ENCODE data around the gene ARL16. TPM values are rescaled to one million over a fixed set of nuclear protein-coding genes. Genes with fewer than 3 reads are reported as not detected.

The ARL16 gene
- total RNA-seq, 1 experiment from 2014 or later: 52.7 TPM

DNA sequence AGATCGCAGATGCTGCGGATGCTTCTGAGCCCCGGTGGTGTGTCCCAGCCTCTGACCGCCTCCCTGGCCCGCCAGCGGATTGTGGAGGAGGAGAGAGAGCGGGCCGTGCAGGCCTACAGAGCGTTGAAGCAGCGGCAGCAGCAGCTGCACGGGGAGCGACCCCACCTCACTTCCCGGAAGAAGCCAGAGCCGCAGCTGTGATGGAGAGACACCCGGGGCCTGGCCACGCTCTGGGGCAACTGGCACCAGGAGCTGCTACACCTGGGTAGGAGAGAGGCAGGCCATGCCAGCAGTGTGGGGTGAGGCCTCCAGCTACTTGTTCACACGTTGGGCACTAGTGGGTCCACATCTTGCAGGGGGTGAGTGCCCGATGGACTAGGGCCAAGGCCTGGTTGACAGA lies 11.1 kb downstream of the ARL16 start:
- peaks cover 4% of the 10 kb centered on the region for H3K36me3 ChIP-seq (ENCODE audit: control insufficient read depth, insufficient read depth, low read length)

DNA sequence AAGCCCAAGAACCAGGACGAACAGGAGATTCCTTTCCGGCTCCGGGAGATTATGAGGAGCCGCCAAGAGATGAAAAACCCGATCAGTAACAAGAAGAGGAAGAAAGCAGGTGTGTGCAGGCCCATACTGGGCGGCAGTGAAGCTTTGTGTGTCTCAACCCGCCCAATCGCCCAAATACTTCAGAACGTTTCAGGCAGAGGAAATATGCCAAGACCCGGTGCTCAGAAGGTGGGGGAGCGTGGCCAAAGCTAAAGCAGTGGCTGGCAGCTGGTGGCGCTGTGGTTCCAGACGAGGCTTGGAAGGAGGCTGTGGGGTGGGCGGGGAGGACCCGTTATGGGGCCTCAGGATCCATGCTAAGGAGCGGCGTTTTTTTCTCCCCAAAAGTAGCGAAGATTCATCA lies 15.8 kb downstream of the ARL16 start:
- ATAC-seq (no peak), DNase-seq (ENCODE audit: low read depth, low spot score) (no peak)
- intact Hi-C loops (cut with micrococcal nuclease; ENCODE audit: unreplicated experiment) (loop anchor here (5.0 kb wide), 1 partner anchor 35 kb away; no protein-coding TSS in a partner anchor), in situ Hi-C loops (cut with HindIII; ENCODE audit: low pct_unique_long_range_greater_than_20kb, low sequenced_read_pairs) (no loop called here)
- Histone ChIP-seq H3K27me3 (ENCODE audit: control insufficient read depth, insufficient read depth, low read length) (no peaks in the 10 kb centered on the region), H3K4me1 (ENCODE audit: control insufficient read depth, insufficient read depth, low read length) (peaks cover 21% of the 10 kb centered on the region), H3K36me3 (ENCODE audit: control insufficient read depth, insufficient read depth, low read length) (no peaks in the 10 kb centered on the region; the same call in 1 of the 2 replicates), H3K4me3 (ENCODE audit: low read depth in 2 of 2, low read length in 2 of 2) (peak overlapping the region; percentile 86 to 88), H3K9me3 (ENCODE audit: control insufficient read depth, insufficient read depth, low read depth, low read length) (no peaks in the 10 kb centered on the region), H3K27ac (ENCODE audit: low read length) (peak overlapping the region; percentile 83)
- POLR2A ChIA-PET: interaction anchor here (0.7 kb wide), 1 partner anchor 148 kb away, joined by 8 read pairs; no protein-coding TSS in a partner anchor
- CTCF ChIA-PET: interaction anchor here (0.7 kb wide), 1 partner anchor 19 kb away, joined by 3 read pairs; no protein-coding TSS in a partner anchor
- TSS peak; percentile 80 for BruUV-seq (replicated peaks)
- TF ChIP-seq SIN3A (IDR thresholded peaks at IDR 0.05; ENCODE audit: borderline replicate concordance, insufficient read depth, low read depth, low read length): no peak
- TF ChIP-seq, protein P1, sequence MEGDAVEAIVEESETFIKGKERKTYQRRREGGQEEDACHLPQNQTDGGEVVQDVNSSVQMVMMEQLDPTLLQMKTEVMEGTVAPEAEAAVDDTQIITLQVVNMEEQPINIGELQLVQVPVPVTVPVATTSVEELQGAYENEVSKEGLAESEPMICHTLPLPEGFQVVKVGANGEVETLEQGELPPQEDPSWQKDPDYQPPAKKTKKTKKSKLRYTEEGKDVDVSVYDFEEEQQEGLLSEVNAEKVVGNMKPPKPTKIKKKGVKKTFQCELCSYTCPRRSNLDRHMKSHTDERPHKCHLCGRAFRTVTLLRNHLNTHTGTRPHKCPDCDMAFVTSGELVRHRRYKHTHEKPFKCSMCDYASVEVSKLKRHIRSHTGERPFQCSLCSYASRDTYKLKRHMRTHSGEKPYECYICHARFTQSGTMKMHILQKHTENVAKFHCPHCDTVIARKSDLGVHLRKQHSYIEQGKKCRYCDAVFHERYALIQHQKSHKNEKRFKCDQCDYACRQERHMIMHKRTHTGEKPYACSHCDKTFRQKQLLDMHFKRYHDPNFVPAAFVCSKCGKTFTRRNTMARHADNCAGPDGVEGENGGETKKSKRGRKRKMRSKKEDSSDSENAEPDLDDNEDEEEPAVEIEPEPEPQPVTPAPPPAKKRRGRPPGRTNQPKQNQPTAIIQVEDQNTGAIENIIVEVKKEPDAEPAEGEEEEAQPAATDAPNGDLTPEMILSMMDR (IDR thresholded peaks at IDR 0.05): no peak
- TF ChIP-seq, protein P2, sequence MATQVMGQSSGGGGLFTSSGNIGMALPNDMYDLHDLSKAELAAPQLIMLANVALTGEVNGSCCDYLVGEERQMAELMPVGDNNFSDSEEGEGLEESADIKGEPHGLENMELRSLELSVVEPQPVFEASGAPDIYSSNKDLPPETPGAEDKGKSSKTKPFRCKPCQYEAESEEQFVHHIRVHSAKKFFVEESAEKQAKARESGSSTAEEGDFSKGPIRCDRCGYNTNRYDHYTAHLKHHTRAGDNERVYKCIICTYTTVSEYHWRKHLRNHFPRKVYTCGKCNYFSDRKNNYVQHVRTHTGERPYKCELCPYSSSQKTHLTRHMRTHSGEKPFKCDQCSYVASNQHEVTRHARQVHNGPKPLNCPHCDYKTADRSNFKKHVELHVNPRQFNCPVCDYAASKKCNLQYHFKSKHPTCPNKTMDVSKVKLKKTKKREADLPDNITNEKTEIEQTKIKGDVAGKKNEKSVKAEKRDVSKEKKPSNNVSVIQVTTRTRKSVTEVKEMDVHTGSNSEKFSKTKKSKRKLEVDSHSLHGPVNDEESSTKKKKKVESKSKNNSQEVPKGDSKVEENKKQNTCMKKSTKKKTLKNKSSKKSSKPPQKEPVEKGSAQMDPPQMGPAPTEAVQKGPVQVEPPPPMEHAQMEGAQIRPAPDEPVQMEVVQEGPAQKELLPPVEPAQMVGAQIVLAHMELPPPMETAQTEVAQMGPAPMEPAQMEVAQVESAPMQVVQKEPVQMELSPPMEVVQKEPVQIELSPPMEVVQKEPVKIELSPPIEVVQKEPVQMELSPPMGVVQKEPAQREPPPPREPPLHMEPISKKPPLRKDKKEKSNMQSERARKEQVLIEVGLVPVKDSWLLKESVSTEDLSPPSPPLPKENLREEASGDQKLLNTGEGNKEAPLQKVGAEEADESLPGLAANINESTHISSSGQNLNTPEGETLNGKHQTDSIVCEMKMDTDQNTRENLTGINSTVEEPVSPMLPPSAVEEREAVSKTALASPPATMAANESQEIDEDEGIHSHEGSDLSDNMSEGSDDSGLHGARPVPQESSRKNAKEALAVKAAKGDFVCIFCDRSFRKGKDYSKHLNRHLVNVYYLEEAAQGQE (IDR thresholded peaks at IDR 0.05; ENCODE audit: insufficient read depth in 1 of 2, low read depth in 2 of 2, low read length in 1 of 2): no peak
- TF ChIP-seq POLR2AphosphoS5 (IDR thresholded peaks at IDR 0.05; ENCODE audit: low read depth, low read length): no peak
- no peak for TF ChIP-seq TCF7L2 (IDR thresholded peaks at IDR 0.05; ENCODE audit: low read depth, low read length)

More for the DNA sequence above, 11.1 kb downstream of the ARL16 start:
- Histone ChIP-seq H3K27ac (ENCODE audit: low read length) (no peak overlapping the region), H3K4me1 (ENCODE audit: control insufficient read depth, insufficient read depth, low read length) (peaks cover 16% of the 10 kb centered on the region), H3K9me3 (ENCODE audit: control insufficient read depth, insufficient read depth, low read depth, low read length) (no peaks in the 10 kb centered on the region), H3K27me3 (ENCODE audit: control insufficient read depth, insufficient read depth, low read length) (no peaks in the 10 kb centered on the region), H3K4me3 (ENCODE audit: low read depth in 2 of 2, low read length in 2 of 2) (no peak overlapping the region)
- DNase-seq (ENCODE audit: low read depth, low spot score): no peak
- BruUV-seq (replicated peaks): no TSS peak
- ChIA-PET CTCF (no interaction called here), POLR2A (no interaction called here)
- intact Hi-C loops (cut with micrococcal nuclease; ENCODE audit: unreplicated experiment): no loop called here
- TF ChIP-seq POLR2AphosphoS5 (IDR thresholded peaks at IDR 0.05; ENCODE audit: low read depth, low read length): no peak
- TF ChIP-seq, protein P1 (IDR thresholded peaks at IDR 0.05): no peak
- TF ChIP-seq, protein P2 (IDR thresholded peaks at IDR 0.05; ENCODE audit: insufficient read depth in 1 of 2, low read depth in 2 of 2, low read length in 1 of 2): no peak
- in situ Hi-C loops (cut with HindIII; ENCODE audit: low pct_unique_long_range_greater_than_20kb, low sequenced_read_pairs): no loop called here
- no peak for ATAC-seq
